CD14-positive monocyte (primary cell): Measurements from ENCODE around the gene DLEU7. TPM values are rescaled to one million over a fixed set of nuclear protein-coding genes. Genes with fewer than 3 reads are reported as not detected.
A peak's percentile ranks its signal among the peaks of the same experiment; 100 is the strongest.

Experiments used
- DNase-seq, 3 donors: peaks; one replicate each; pipeline ENCODE4 v3.0.0-alpha.2; 2011 to 2022
- H2AFZ ChIP-seq: 2 replicates; pipeline ENCODE4 v1.6.0; 2012; ENCODE audit warnings: mild to moderate bottlenecking, low read depth, low read length, inconsistent platforms; ENCODE audit not compliant: insufficient read depth, poor library complexity, severe bottlenecking
- H3K27ac ChIP-seq, 2 donors: 1 replicate in 1 of 2; 2 replicates in 1 of 2; pipeline ENCODE4 v1.5.1; 2012 to 2013; ENCODE audit warnings: low read length in 2 of 2, control low read depth in 1 of 2, inconsistent platforms in 1 of 2, low read depth in 1 of 2, mild to moderate bottlenecking in 1 of 2
- H3K27me3 ChIP-seq, 2 donors: one replicate each; pipeline versions ENCODE4 v1.6.0 to v1.6.1; 2011 to 2013; ENCODE audit warnings: low read length in 2 of 2; ENCODE audit not compliant: control insufficient read depth in 2 of 2, insufficient read depth in 2 of 2
- H3K36me3 ChIP-seq, 2 donors: replicated peaks in 1 of 2; 1 replicate in 1 of 2; 2 replicates in 1 of 2; pipeline versions ENCODE4 v1.5.1 to v1.6.1; 2012 to 2013; ENCODE audit warnings: low read length in 2 of 2, control low read depth in 1 of 2, inconsistent platforms in 1 of 2, mild to moderate bottlenecking in 1 of 2; ENCODE audit not compliant: insufficient read depth in 2 of 2, control insufficient read depth in 1 of 2
- H3K4me1 ChIP-seq, 2 donors: 1 replicate in 1 of 2; 2 replicates in 1 of 2; pipeline versions ENCODE4 v1.5.1 to v1.6.1; 2012 to 2013; ENCODE audit warnings: low read length in 2 of 2, control low read depth in 1 of 2, inconsistent platforms in 1 of 2, mild to moderate bottlenecking in 1 of 2, moderate library complexity in 1 of 2; ENCODE audit not compliant: insufficient read depth in 2 of 2, control insufficient read depth in 1 of 2
- H3K4me2 ChIP-seq: replicated peaks from 2 replicates; pipeline ENCODE3; 2012; ENCODE audit warnings: low read length, moderate library complexity, mild to moderate bottlenecking; ENCODE audit not compliant: poor library complexity, severe bottlenecking; ENCODE audit errors: extremely low read depth
- H3K4me3 ChIP-seq, 3 experiments: fragments of 200-600 bp in 1 of 3; sonication (generic) in 1 of 3; replicated peaks in 1 of 3; 1 replicate in 2 of 3; 2 replicates in 1 of 3; pipeline ENCODE4 v1.5.1; 2011 to 2013; ENCODE audit warnings: low read length in 3 of 3, mild to moderate bottlenecking in 3 of 3, control low read depth in 2 of 3, low read depth in 2 of 3, inconsistent platforms in 1 of 3, moderate library complexity in 1 of 3
- H3K79me2 ChIP-seq: 2 replicates; pipeline ENCODE4 v1.6.0; 2012; ENCODE audit warnings: mild to moderate bottlenecking, control low read depth, inconsistent platforms, low read length, moderate library complexity; ENCODE audit not compliant: insufficient read depth
- H3K9ac ChIP-seq: 2 replicates; pipeline ENCODE4 v1.6.0; 2017; ENCODE audit warnings: low read length, mild to moderate bottlenecking; ENCODE audit not compliant: insufficient read depth, poor library complexity, severe bottlenecking
- H3K9me3 ChIP-seq, 2 donors: replicated peaks in 1 of 2; 1 replicate in 1 of 2; 2 replicates in 1 of 2; pipeline versions ENCODE4 v1.5.1 to v1.6.1; 2012 to 2013; ENCODE audit warnings: low read length in 2 of 2, control low read depth in 1 of 2; ENCODE audit not compliant: control insufficient read depth in 1 of 2, insufficient read depth in 1 of 2
- H4K20me1 ChIP-seq: 2 replicates; pipeline ENCODE4 v1.6.0; 2012; ENCODE audit warnings: mild to moderate bottlenecking, low read length, control low read depth, moderate library complexity; ENCODE audit not compliant: insufficient read depth
- H3K27ac Mint-ChIP-seq, 7 donors: one replicate each; pipeline ENCODE4 v1.8.0; 2020; ENCODE audit warnings: mild to moderate bottlenecking in 7 of 7, mixed read lengths in 7 of 7, moderate library complexity in 6 of 7, inconsistent platforms in 2 of 7
- H3K27me3 Mint-ChIP-seq, 3 donors: one replicate each; pipeline ENCODE4 v1.8.0; 2021 to 2022; ENCODE audit warnings: low read depth in 3 of 3, mild to moderate bottlenecking in 3 of 3, mixed read lengths in 3 of 3, moderate library complexity in 3 of 3, inconsistent platforms in 1 of 3
- H3K36me3 Mint-ChIP-seq, 2 donors: one replicate each; pipeline ENCODE4 v1.8.0; 2020; ENCODE audit warnings: mixed read lengths in 2 of 2, inconsistent platforms in 1 of 2, mild to moderate bottlenecking in 1 of 2
- H3K4me1 Mint-ChIP-seq: one replicate; pipeline ENCODE4 v1.8.0; 2020; ENCODE audit warnings: mild to moderate bottlenecking, mixed read lengths
- H3K4me3 Mint-ChIP-seq, 2 donors: one replicate each; pipeline ENCODE4 v1.8.0; 2020; ENCODE audit warnings: mild to moderate bottlenecking in 2 of 2, mixed read lengths in 2 of 2, moderate library complexity in 1 of 2
- H3K9me3 Mint-ChIP-seq, 7 donors: one replicate each; pipeline ENCODE4 v1.8.0; 2020 to 2022; ENCODE audit warnings: mixed read lengths in 7 of 7, mild to moderate bottlenecking in 6 of 7, moderate library complexity in 6 of 7, inconsistent platforms in 2 of 7
- WGBS: methylation state at CpG from one replicate; pipeline ENCODE4 v1.1.5; 2013; ENCODE audit warnings: missing lambda C conversion rate; ENCODE audit not compliant: insufficient coverage; 5-methylcytosine and 5-hydroxymethylcytosine counted together
- intact Hi-C, 2 donors: fragments of 100-400 bp; cut with micrococcal nuclease; formaldehyde crosslinking; loops; one replicate each; pipeline versions ENCODE4 v1.15.0 to v1.15.1; 2023
- polyA plus RNA-seq, 3 donors: library from polyadenylated mRNA; depleted of rRNA in 1 of 3; unstranded in 2 of 3; stranded (reverse) in 1 of 3; fragments of 300-500 nt in 2 of 3; fragments of >200 nt in 1 of 3; fragmentation: Illumina TruSeq in 2 of 3; gene quantifications; 1 replicate in 2 of 3; 2 replicates in 1 of 3; pipeline ENCODE4 v1.2.3, GENCODE V29; 2012 to 2021
- TF ChIP-seq, protein P1 (sequence below): fragments of 200-600 bp; IDR thresholded peaks from one replicate; pipeline ENCODE4 v1.8.0; 2022; ENCODE audit warnings: antibody characterized with exemption, mild to moderate bottlenecking

DLEU7 gene
- polyA plus RNA-seq, 3 donors = 1.4 to 16.1 (median 13.0) TPM

DNA sequence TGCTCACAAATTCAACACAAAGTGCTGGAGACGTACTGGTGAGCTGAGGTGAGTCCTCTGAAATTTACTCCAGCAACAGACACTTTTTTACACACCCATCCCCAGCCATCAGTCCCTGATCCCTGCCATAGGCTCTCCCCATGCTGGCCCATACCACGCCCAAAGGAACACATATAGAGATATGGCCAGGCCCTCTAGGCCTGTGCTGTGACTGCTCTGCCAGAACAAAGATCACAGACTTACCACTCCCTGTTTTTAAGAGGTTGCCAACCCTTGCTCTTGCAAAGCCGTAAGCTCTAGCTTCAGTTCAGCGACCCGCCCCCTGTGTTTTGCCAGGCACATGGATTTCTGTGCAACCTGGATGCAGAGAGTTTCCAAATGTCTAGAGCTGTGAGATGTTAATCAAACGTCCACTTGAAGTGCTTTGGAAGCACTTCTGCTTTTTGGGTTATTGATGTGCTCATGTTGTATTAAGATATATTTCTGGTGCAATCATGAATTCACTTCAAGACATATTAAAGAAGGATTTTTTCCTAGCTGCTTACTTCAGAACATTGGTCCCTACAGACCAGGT lies 59.7 kb downstream of the DLEU7 start:
- 62% methylated on average over 6 of the region's 6 CpGs for WGBS
- Histone ChIP-seq H3K36me3 (no peaks in the 10 kb centered on the region), H3K4me3 (no peak overlapping the region), H3K9ac (no peak overlapping the region), H4K20me1 (no peaks in the 10 kb centered on the region), H3K27ac (no peak overlapping the region), H3K79me2 (no peaks in the 10 kb centered on the region), H3K27me3 (no peaks in the 10 kb centered on the region), H3K9me3 (no peaks in the 10 kb centered on the region), H2AFZ (no peak overlapping the region), H3K4me2 (no peak overlapping the region), H3K4me1 (peaks cover 5 to 17% of the 10 kb centered on the region in 2 donors)
- TF ChIP-seq, protein P1, sequence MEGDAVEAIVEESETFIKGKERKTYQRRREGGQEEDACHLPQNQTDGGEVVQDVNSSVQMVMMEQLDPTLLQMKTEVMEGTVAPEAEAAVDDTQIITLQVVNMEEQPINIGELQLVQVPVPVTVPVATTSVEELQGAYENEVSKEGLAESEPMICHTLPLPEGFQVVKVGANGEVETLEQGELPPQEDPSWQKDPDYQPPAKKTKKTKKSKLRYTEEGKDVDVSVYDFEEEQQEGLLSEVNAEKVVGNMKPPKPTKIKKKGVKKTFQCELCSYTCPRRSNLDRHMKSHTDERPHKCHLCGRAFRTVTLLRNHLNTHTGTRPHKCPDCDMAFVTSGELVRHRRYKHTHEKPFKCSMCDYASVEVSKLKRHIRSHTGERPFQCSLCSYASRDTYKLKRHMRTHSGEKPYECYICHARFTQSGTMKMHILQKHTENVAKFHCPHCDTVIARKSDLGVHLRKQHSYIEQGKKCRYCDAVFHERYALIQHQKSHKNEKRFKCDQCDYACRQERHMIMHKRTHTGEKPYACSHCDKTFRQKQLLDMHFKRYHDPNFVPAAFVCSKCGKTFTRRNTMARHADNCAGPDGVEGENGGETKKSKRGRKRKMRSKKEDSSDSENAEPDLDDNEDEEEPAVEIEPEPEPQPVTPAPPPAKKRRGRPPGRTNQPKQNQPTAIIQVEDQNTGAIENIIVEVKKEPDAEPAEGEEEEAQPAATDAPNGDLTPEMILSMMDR = no peak
- peak; percentile 6 to 8 (median 7) for DNase-seq
- peaks cover 27% of the 10 kb centered on the region for H3K4me1 Mint-ChIP-seq
- peaks cover 0 to 2% (median 0%) of the 10 kb centered on the region in 7 donors for H3K9me3 Mint-ChIP-seq
- no peak overlapping the region for H3K4me3 Mint-ChIP-seq
- no peaks in the 10 kb centered on the region for H3K36me3 Mint-ChIP-seq
- no peak overlapping the region for H3K27ac Mint-ChIP-seq
- intact Hi-C loops = no loop called here
- H3K27me3 Mint-ChIP-seq = peaks cover 0 to 6% (median 5%) of the 10 kb centered on the region in 3 donors

DNA sequence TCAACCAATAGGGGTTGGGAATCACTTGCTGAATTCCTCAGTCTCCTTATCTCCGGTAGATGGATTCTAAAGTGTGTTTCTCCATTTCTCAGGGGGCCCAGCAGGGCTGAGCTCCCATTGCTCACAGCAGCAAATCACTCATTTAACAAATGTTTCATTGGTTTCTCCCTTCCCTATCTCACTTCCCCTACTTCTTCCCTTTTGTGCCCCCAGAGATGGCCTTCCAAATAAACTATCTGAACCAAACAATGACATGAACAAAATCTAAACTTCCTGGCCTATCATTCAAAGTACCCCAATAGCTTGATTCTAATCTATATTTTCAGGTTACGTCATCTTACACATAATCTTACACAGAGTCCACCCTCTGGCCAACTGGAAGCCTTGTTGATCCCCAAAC lies 60.4 kb downstream of the DLEU7 start:
- 60% methylated on average over 2 of the region's 2 CpGs for WGBS
- H3K36me3 ChIP-seq = no peaks in the 10 kb centered on the region
- Mint-ChIP-seq H3K27ac (peak overlapping the region in 1 of 7 donors; percentile 3), H3K4me1 (peaks cover 29% of the 10 kb centered on the region), H3K36me3 (peaks cover 1 to 2% of the 10 kb centered on the region in 2 donors), H3K9me3 (peaks cover 0 to 2% (median 0%) of the 10 kb centered on the region in 7 donors), H3K4me3 (no peak overlapping the region), H3K27me3 (peaks cover 0 to 2% (median 2%) of the 10 kb centered on the region in 3 donors)
- no peak overlapping the region for H3K4me2 ChIP-seq
- no peak overlapping the region for H3K9ac ChIP-seq
- no peak for DNase-seq
- H3K27me3 ChIP-seq = no peaks in the 10 kb centered on the region
- no peak overlapping the region for H3K27ac ChIP-seq
- no peak overlapping the region for H3K4me3 ChIP-seq
- H3K4me1 ChIP-seq = peaks cover 5 to 17% of the 10 kb centered on the region in 2 donors
- intact Hi-C loops = no loop called here
- TF ChIP-seq, protein P1 = no peak
- H4K20me1 ChIP-seq = no peaks in the 10 kb centered on the region
- H3K79me2 ChIP-seq = no peaks in the 10 kb centered on the region
- no peak overlapping the region for H2AFZ ChIP-seq
- no peaks in the 10 kb centered on the region for H3K9me3 ChIP-seq
